ENCODE results near the gene NUP50. TPM values are rescaled to one million over a fixed set of nuclear protein-coding genes. Genes with fewer than 3 reads are reported as not detected.

NUP50 gene, protein sequence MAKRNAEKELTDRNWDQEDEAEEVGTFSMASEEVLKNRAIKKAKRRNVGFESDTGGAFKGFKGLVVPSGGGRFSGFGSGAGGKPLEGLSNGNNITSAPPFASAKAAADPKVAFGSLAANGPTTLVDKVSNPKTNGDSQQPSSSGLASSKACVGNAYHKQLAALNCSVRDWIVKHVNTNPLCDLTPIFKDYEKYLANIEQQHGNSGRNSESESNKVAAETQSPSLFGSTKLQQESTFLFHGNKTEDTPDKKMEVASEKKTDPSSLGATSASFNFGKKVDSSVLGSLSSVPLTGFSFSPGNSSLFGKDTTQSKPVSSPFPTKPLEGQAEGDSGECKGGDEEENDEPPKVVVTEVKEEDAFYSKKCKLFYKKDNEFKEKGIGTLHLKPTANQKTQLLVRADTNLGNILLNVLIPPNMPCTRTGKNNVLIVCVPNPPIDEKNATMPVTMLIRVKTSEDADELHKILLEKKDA
- total RNA-seq = 10 to 100 TPM; 42.5 to 80.7 (median 65.7) TPM
- long read RNA-seq, donor 1, full-length matches to known transcripts = 33 of 42 reads
- long read RNA-seq, donor 1, partial matches to known transcripts = 2 of 42 reads
- long read RNA-seq, donor 1, other reads (novel, unspliced or antisense) = 7 of 42 reads
- long read RNA-seq, donor 2, full-length matches to known transcripts = 10 of 15 reads
- long read RNA-seq, donor 2, partial matches to known transcripts = 3 of 15 reads
- long read RNA-seq, donor 2, other reads (novel, unspliced or antisense) = 2 of 15 reads

DNA sequence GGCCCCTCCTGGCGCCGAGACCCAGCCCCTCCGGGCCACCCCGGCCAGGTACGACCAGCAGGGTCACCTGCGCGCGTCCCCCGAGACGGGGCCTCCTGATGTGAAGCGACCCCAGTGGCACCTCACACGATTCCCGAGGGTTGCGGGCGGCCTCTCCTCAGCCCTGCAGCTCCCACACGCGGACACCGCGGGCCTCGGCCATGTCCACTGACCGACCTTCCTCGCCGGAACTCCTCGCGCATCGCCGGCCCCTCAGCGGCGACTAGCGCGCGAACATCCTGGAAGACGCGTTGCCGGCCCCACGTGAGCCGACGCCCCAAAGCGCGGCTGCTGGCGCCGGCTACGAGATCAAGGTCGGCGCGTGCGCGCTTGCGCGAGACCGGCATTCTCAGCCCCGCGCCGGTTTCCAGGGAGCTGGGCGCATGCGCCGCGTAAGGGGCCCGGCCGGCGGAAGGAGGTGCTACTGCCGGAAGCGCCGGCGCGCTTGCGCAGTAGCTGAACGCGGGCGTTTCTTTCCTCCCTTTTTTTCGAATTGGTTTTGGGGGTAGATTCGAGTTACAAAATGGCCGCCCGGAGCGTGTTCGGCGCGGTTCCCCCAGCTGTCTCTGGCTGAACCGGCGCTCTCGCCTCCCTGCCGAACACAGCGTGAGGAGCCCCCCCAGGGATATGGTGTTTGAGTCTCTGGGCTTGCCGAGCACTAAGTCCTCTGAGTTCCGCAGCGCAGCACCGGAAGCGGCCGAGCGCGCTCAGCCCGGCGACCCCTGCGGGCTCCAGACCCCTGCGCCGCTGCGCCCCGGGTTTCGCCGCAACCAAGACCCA is at the start of gene NUP50:
Gene NUP50, plus strand, starts transcription at position 475 of the 819 bp plus-strand sequence. CDS start 4,253 bp downstream, outside the sequence.
- Histone ChIP-seq H3K36me3 (ENCODE audit: low read depth) (no peaks in the 10 kb centered on the region), H3K4me3 (peak within 1 kb of the TSS; percentile 96), H3K9me3 (no peaks in the 10 kb centered on the region), H3K4me1 (ENCODE audit: low read depth) (peaks cover 46% of the 10 kb centered on the region)
- peak; percentile 96 to 98 (median 98) for DNase-seq
- peak; percentile 92 for ATAC-seq
- intact Hi-C loops (cut with DNase I, micrococcal nuclease) = no loop called here
- TF ChIP-seq CTCF (IDR thresholded peaks at IDR 0.05) = no peak

DNA sequence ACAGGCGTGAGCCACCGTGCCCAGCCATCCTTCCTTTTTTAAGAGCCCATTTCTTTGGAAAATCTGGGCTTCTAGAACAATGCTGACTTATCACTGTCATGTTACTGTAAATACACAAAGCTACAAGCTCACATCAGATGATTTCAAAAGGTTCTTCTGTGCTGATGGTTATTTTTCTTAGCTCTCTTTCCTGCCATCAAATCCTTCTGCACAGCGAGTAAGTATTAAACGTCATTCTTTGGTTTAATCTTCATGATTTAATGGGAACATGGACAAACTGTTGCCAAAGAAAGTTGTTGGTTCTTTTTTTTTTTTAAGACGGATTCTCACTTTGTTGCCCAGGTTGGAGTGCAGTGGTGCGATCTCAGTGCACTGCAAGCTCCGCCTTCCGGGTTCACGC is 43.3 kb upstream of the NUP50 start:
- intact Hi-C loops (cut with DNase I, micrococcal nuclease) = no loop called here
- ATAC-seq (no peak), DNase-seq (no peak)
- TF ChIP-seq CTCF (IDR thresholded peaks at IDR 0.05) = no peak
- Histone ChIP-seq H3K4me3 (no peak overlapping the region), H3K9me3 (no peaks in the 10 kb centered on the region), H3K36me3 (ENCODE audit: low read depth) (no peaks in the 10 kb centered on the region), H3K4me1 (ENCODE audit: low read depth) (no peaks in the 10 kb centered on the region)

GRCh38 chr22:45120931-45121330 is 42.8 kb upstream of the NUP50 start:
- Histone ChIP-seq H3K4me3 (no peak overlapping the region), H3K36me3 (ENCODE audit: low read depth) (no peaks in the 10 kb centered on the region), H3K9me3 (no peaks in the 10 kb centered on the region), H3K4me1 (ENCODE audit: low read depth) (no peaks in the 10 kb centered on the region)
- no peak for TF ChIP-seq CTCF (IDR thresholded peaks at IDR 0.05)
- DNase-seq = no peak
- intact Hi-C loops (cut with DNase I, micrococcal nuclease) = no loop called here
- no peak for ATAC-seq

DNA sequence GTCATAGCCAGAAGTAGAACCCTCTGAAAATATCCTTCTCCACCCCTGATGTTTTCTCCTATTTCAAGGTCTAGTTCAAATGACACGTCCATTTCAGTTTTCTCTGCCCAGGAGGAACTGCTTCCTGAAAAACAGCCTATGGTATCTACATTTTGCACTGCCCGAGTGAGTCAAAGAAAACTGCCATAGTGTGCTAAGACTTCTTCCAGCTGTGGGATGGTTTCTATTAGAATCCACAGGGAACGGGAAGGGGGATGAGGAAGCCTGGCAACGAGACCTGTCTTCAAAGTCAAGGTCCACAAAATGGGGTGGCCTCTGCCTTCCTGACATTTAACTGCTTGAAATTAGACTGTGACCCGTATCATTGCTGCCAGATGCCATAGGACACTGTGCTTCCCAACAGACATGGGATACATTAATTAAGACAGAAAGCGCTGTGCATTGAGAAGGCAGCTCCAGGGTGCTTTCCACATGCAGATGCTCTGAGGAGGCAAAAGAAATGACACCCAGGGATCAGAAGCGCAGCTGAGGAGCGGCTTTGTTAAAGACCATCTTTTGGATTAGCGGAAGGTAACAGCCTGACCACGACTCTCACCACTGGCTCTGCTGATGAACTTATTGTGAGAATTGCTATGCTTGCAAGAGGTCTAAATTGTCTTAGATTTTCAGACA is 39.4 kb upstream of the NUP50 start:
- intact Hi-C loops (cut with DNase I, micrococcal nuclease) = no loop called here
- no peak overlapping the region for H3K4me3 ChIP-seq
- H3K9me3 ChIP-seq = no peaks in the 10 kb centered on the region
- no peak for TF ChIP-seq CTCF (IDR thresholded peaks at IDR 0.05)
- H3K4me1 ChIP-seq (ENCODE audit: low read depth) = no peaks in the 10 kb centered on the region
- DNase-seq (no peak), ATAC-seq (no peak)
- H3K36me3 ChIP-seq (ENCODE audit: low read depth) = no peaks in the 10 kb centered on the region

GRCh38 chr22:45125188-45125587 is 38.5 kb upstream of the NUP50 start:
- intact Hi-C loops (cut with DNase I, micrococcal nuclease) = no loop called here
- no peak overlapping the region for H3K4me3 ChIP-seq
- DNase-seq = no peak
- no peaks in the 10 kb centered on the region for H3K4me1 ChIP-seq (ENCODE audit: low read depth)
- no peaks in the 10 kb centered on the region for H3K9me3 ChIP-seq
- TF ChIP-seq CTCF (IDR thresholded peaks at IDR 0.05) = no peak
- ATAC-seq = no peak
- H3K36me3 ChIP-seq (ENCODE audit: low read depth) = no peaks in the 10 kb centered on the region
